HG02981 (cell line): ENCODE measurements around the gene LRMDA.
"Not testable (repeated sequence)": the region's sequence is repeated elsewhere in the genome, so short reads cannot be mapped to it uniquely, and the experiment has no call there.

ENCODE experiments used
- ATAC-seq: cut with Tn5 transposase; IDR thresholded peaks from one replicate; pipeline ENCODE4 v1.9.1; 2021; ENCODE audit warnings: mild to moderate bottlenecking, moderate library complexity; ENCODE audit not compliant: unreplicated experiment

LRMDA gene

GRCh38 chr10:75605096-75605495 lies 173.7 kb downstream of the LRMDA start:
- no peak for ATAC-seq

GRCh38 chr10:75605795-75606194 lies 174.4 kb downstream of the LRMDA start:
- not testable (repeated sequence) for ATAC-seq

- ATAC-seq, result peak; percentile 42
These were observed 174.9 kb downstream of the LRMDA start for GRCh38 chr10:75606203-75606779.

- ATAC-seq, result no peak
These were observed 176.2 kb downstream of the LRMDA start for GRCh38 chr10:75607576-75607975.

- no peak for ATAC-seq
These were observed 178.8 kb downstream of the LRMDA start for GRCh38 chr10:75610183-75610582.

DNA sequence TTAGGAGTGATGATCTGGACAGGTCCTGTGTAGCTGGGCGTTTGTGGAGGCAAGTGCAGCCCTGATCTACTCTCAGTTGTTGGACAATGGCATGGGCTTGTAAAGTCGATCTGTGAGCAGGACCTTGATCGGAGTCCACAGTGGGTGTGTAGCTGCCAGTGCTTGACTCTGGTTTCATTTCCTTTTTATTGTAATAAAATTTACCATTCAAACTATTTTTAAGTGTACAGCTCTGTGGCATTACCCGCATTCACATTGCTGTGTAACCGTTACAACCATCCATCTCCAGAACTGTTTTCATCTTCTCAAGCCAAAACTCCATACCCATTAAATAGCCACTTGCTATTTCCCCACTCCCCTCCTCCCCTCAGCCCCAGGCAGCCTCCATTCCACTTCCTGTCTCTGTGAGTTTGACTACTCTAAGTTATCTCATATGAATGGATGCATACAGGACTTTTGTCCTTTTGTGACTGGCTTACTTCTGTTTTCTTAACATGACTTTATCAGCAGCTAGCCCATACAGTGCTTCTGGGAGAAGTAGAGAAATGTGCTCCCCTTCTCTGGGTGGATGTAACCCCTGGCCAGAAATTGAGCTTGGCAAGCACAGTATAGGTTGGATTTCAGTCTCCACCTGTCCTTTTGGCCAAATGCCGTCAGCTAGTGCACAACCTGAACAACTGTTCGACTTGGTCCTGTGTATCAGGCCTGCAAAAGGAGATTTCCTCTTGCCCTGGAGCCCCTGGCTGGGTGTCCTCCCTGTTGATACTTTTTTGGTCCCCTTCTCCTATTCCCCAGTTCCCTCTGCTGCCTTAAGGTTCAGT lies 180.0 kb downstream of the LRMDA start:
- peak; percentile 28 for ATAC-seq

DNA sequence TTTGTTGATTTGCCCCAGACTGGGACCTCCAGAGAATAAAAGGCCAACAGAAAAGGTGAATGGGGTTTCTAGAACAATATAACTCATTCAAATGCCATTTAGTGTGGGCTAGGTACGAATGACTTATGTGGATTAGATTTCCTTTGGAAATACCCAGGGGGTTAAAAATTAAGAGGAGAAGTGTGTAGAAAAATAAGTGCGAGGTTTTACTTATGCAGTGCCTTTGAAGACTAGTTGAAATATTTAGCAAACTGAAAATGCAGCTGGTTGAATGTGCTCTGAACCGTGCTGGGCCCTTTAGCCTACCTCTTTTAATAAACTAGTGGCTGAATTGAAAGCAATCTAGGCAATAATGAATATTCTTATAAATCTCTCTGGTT lies 180.6 kb downstream of the LRMDA start:
- peak; percentile 22 for ATAC-seq

GRCh38 chr10:75612904-75613684 lies 181.7 kb downstream of the LRMDA start:
- ATAC-seq, result peak; percentile 26

- peak; percentile 57 for ATAC-seq
These were observed 182.5 kb downstream of the LRMDA start for GRCh38 chr10:75613685-75614504.

- ATAC-seq, result no peak
These were observed 184.7 kb downstream of the LRMDA start for GRCh38 chr10:75616076-75616475.

- ATAC-seq, result no peak
These were observed 185.6 kb downstream of the LRMDA start for GRCh38 chr10:75616874-75617478.

DNA sequence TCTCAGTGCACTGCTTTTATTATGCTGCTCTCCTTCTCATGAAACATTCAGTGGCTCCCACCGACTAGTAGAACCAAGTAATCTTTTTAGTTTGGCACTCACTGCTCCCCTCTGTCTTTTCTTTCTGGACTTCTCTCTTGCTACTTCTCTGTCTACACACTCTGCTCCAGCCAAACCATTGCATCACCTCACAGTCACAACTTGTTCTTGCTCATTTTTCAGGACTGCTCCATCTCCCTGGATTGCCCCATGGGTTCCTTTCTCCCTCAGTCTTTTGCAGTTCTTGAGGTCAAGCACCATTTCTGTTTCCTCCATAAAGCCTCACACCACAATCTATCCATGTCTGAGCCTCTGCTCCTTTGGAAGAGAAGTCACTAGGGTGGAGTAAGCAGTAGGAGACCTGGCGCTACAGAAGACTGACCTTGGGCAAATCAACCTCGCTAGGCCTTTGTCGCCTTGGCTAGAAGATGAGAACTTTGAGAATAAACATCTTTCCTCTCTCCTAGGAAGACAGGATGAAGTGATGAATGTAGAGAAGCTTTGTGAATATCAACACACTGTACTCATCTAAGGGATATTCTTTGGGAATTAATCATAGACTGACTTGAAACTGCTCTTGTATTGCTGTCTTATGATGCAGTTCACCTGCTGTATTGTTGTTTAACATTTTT lies 186.2 kb downstream of the LRMDA start:
- no peak for ATAC-seq

- no peak for ATAC-seq
These were observed 188.2 kb downstream of the LRMDA start for GRCh38 chr10:75619635-75620034.

GRCh38 chr10:75620356-75620755 lies 188.9 kb downstream of the LRMDA start:
- no peak for ATAC-seq

DNA sequence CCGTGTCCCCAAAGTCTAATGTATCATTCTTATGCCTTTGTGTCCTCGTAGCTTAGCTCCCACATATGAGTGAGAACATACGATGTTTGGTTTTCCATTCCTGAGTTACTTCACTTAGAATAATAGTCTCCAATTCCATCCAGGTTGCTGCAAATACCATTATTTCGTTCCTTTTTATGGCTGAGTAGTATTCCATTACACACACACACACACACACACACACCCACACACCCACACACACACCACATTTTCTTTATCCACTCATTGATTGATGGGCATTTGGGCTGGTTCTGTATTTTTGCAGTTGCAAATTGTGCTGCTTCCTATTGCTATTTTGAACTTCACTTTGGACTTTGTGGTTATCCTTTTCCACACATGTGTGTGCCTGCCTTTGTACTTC lies 189.6 kb downstream of the LRMDA start:
- not testable (repeated sequence) for ATAC-seq

- no peak for ATAC-seq
These were observed 191.1 kb downstream of the LRMDA start for GRCh38 chr10:75622503-75622902.

GRCh38 chr10:75623310-75624093 lies 192.1 kb downstream of the LRMDA start:
- ATAC-seq, result no peak

GRCh38 chr10:75624638-75625037 lies 193.2 kb downstream of the LRMDA start:
- no peak for ATAC-seq

DNA sequence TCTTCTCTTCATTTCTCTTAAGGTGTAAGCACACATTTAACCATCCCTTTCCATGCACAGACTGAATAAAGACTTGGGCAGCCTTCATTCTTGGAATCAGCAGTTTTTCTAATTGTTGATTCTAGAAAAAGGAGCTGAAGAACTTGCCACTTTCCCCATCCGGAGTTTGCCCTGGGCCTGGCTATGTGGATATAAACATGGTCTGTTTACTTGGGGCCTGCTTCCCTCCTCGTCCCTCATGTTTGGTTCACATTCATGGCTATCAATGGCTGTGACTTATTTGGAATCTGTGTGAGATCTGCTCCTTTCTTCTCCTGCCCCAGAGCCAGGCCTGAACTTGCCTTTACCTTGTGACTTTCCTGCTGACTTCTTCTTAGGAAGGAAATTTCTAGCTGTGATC lies 199.3 kb downstream of the LRMDA start:
- ATAC-seq, result no peak
